ENCODE results near the gene MGRN1.
A peak's percentile ranks its signal among the peaks of the same experiment; 100 is the strongest.

MGRN1 gene

DNA sequence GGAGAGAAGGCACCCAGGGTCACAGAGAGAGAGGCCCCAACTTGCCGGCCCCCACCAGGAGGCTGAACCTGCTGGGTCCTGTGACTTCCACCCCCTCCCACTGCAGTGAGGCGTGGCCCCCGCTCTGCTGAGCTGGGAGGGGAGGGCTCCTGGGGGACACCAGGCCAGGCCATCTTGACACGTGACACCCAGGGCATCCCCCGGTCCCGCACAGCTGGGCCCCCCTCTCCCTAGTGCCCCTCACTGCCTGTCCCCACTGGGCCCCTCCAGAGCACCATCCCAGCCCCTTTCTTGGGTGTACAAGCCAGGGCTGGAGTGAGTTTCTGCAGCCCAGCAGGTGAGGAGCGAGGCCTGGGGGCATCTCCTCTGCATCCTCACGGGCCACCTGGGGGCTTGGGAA lies 22.3 kb upstream of the MGRN1 start:
- TF ChIP-seq, protein P1, sequence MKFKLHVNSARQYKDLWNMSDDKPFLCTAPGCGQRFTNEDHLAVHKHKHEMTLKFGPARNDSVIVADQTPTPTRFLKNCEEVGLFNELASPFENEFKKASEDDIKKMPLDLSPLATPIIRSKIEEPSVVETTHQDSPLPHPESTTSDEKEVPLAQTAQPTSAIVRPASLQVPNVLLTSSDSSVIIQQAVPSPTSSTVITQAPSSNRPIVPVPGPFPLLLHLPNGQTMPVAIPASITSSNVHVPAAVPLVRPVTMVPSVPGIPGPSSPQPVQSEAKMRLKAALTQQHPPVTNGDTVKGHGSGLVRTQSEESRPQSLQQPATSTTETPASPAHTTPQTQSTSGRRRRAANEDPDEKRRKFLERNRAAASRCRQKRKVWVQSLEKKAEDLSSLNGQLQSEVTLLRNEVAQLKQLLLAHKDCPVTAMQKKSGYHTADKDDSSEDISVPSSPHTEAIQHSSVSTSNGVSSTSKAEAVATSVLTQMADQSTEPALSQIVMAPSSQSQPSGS (tag by site-specific recombination; IDR thresholded peaks at IDR 0.05; ENCODE audit: low read depth): no peak
- TF ChIP-seq, protein P2, sequence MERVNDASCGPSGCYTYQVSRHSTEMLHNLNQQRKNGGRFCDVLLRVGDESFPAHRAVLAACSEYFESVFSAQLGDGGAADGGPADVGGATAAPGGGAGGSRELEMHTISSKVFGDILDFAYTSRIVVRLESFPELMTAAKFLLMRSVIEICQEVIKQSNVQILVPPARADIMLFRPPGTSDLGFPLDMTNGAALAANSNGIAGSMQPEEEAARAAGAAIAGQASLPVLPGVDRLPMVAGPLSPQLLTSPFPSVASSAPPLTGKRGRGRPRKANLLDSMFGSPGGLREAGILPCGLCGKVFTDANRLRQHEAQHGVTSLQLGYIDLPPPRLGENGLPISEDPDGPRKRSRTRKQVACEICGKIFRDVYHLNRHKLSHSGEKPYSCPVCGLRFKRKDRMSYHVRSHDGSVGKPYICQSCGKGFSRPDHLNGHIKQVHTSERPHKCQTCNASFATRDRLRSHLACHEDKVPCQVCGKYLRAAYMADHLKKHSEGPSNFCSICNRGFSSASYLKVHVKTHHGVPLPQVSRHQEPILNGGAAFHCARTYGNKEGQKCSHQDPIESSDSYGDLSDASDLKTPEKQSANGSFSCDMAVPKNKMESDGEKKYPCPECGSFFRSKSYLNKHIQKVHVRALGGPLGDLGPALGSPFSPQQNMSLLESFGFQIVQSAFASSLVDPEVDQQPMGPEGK (tag by site-specific recombination; IDR thresholded peaks at IDR 0.05): 0 out of 2 replicates have a peak, but pooled peaks have one; percentile 31
- TF ChIP-seq ZNF654 (tag by site-specific recombination; IDR thresholded peaks at IDR 0.05; ENCODE audit: low read depth): no peak
- TF ChIP-seq ZNF473 (tag by site-specific recombination; IDR thresholded peaks at IDR 0.05): no peak
- no peak for TF ChIP-seq ZBTB48 (tag by site-specific recombination; IDR thresholded peaks at IDR 0.05)
- TF ChIP-seq ZFHX2 (tag by site-specific recombination; conservative IDR thresholded peaks at IDR 0.05): peak; percentile 30; the same call in 1 of the 2 replicates
- no peak for TF ChIP-seq ZNF426 (tag by site-specific recombination; IDR thresholded peaks at IDR 0.05)
- no peak for TF ChIP-seq ZBTB7A (tag by site-specific recombination; IDR thresholded peaks at IDR 0.05; ENCODE audit: low read depth)
- TF ChIP-seq ZNF184 (tag by site-specific recombination; IDR thresholded peaks at IDR 0.05): no peak
- no peak for TF ChIP-seq ZNF202 (tag by site-specific recombination; IDR thresholded peaks at IDR 0.05; ENCODE audit: borderline replicate concordance)
- no peak for TF ChIP-seq ZSCAN30 (tag by site-specific recombination; IDR thresholded peaks at IDR 0.05)
- TF ChIP-seq ZNF558 (tag by site-specific recombination; IDR thresholded peaks at IDR 0.05): no peak
- TF ChIP-seq ZNF239 (tag by site-specific recombination; IDR thresholded peaks at IDR 0.05): no peak
- TF ChIP-seq ZNF501 (tag by site-specific recombination; IDR thresholded peaks at IDR 0.05): no peak
- TF ChIP-seq ZBTB26 (tag by site-specific recombination; optimal IDR thresholded peaks at IDR 0.05): no peak
- peak; percentile 91 for TF ChIP-seq ZIC2 (tag by site-specific recombination; IDR thresholded peaks at IDR 0.05)
- TF ChIP-seq ZNF530 (tag by site-specific recombination; IDR thresholded peaks at IDR 0.05; ENCODE audit: low read depth): no peak
- Histone ChIP-seq H3K4me3 (ENCODE audit: low read depth, low read length) (no peak overlapping the region), H3K27ac (ENCODE audit: extremely low read depth, low read depth, low read length) (no peak overlapping the region), H3K4me1 (ENCODE audit: control insufficient read depth, insufficient read depth, low read length) (no peaks in the 10 kb centered on the region), H3K36me3 (ENCODE audit: control insufficient read depth in 2 of 2, insufficient read depth in 1 of 2, low read length in 2 of 2) (peaks cover 0 to under 1% of the 10 kb centered on the region in 2 experiments; a peak in 1 of 3 replicates), H3K9me3 (ENCODE audit: control insufficient read depth, insufficient read depth, low read depth, low read length) (no peaks in the 10 kb centered on the region)
- ChIA-PET POLR2A (no interaction called here), CTCF (interaction anchor here (1.2 kb wide), 2 partner anchors 17 to 22 kb away, joined by 4 read pairs; partner anchors contain the start of gene MGRN1)

DNA sequence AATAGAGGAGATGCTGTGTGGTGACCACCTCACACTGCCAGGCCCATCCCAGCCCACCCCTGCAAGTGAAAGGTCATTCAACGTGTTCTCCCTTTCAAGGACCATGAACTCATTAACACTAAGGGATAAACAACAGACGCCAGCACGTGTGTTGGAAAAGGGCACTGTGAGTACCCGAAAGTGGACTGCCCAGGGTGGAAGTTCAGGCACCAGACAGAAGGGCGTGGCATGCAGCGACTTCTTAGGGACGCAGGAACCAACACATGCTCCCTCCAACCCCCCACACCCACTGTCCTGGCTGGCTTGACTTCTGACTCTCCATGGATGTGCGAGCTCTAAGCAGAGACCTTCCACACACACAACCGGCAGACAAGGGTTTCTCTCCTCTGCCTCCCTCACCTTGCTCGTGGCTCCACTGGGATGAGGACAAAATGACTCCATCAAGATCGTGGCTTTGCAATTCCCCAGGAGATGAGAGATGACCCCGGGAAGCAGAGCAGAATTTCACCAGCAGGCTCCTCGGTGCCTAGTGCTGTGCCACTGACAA lies 20.9 kb upstream of the MGRN1 start:
- Histone ChIP-seq H3K27ac (ENCODE audit: extremely low read depth, low read depth, low read length) (no peak overlapping the region), H3K36me3 (ENCODE audit: control insufficient read depth in 2 of 2, insufficient read depth in 1 of 2, low read length in 2 of 2) (peaks cover 0 to 15% of the 10 kb centered on the region in 2 experiments; a peak in 1 of 3 replicates), H3K4me3 (ENCODE audit: low read depth, low read length) (no peak overlapping the region), H3K4me1 (ENCODE audit: control insufficient read depth, insufficient read depth, low read length) (no peaks in the 10 kb centered on the region), H3K9me3 (ENCODE audit: control insufficient read depth, insufficient read depth, low read depth, low read length) (no peaks in the 10 kb centered on the region)
- ChIA-PET CTCF (interaction anchor here (0.6 to 1.2 kb wide), 2 partner anchors 20 to 1576 kb away, joined by 3 to 4 read pairs; partner anchors contain the start of gene MGRN1), POLR2A (no interaction called here)
- TF ChIP-seq ZNF426 (tag by site-specific recombination; IDR thresholded peaks at IDR 0.05): no peak
- TF ChIP-seq ZNF600 (tag by site-specific recombination; IDR thresholded peaks at IDR 0.05): peak; percentile 58
- TF ChIP-seq ZNF830 (tag by site-specific recombination; IDR thresholded peaks at IDR 0.05; ENCODE audit: low read depth): no peak
